Memory B cell (primary cell): ENCODE measurements around the gene SDHA.
"Not testable (repeated sequence)": the region's sequence is repeated elsewhere in the genome, so short reads cannot be mapped to it uniquely, and the experiment has no call there.

Experiments used
- ATAC-seq: fragments of 150-1000 bp; cut with Tn5 transposase; 2 replicates; pipeline ENCODE4 v1.10.0; 2021; ENCODE audit warnings: low read depth, mild to moderate bottlenecking, moderate library complexity
- DNase-seq, 2 donors: peaks; one replicate each; pipeline ENCODE4 v3.0.0; 2022; ENCODE audit warnings: low spot score in 2 of 2
- H3K27ac Mint-ChIP-seq: one replicate; pipeline ENCODE4 v1.8.0; 2022; ENCODE audit warnings: mild to moderate bottlenecking, moderate library complexity, mixed read lengths
- H3K27me3 Mint-ChIP-seq: one replicate; pipeline ENCODE4 v1.8.0; 2022; ENCODE audit warnings: mixed read lengths
- H3K36me3 Mint-ChIP-seq: one replicate; pipeline ENCODE4 v1.8.0; 2022; ENCODE audit warnings: mild to moderate bottlenecking, mixed read lengths
- H3K4me1 Mint-ChIP-seq: one replicate; pipeline ENCODE4 v1.8.0; 2022; ENCODE audit warnings: mixed read lengths
- H3K4me3 Mint-ChIP-seq: one replicate; pipeline ENCODE4 v1.8.0; 2022; ENCODE audit warnings: mild to moderate bottlenecking, moderate library complexity, mixed read lengths
- H3K9me3 Mint-ChIP-seq: one replicate; pipeline ENCODE4 v1.8.0; 2022; ENCODE audit warnings: mixed read lengths

The SDHA gene

DNA sequence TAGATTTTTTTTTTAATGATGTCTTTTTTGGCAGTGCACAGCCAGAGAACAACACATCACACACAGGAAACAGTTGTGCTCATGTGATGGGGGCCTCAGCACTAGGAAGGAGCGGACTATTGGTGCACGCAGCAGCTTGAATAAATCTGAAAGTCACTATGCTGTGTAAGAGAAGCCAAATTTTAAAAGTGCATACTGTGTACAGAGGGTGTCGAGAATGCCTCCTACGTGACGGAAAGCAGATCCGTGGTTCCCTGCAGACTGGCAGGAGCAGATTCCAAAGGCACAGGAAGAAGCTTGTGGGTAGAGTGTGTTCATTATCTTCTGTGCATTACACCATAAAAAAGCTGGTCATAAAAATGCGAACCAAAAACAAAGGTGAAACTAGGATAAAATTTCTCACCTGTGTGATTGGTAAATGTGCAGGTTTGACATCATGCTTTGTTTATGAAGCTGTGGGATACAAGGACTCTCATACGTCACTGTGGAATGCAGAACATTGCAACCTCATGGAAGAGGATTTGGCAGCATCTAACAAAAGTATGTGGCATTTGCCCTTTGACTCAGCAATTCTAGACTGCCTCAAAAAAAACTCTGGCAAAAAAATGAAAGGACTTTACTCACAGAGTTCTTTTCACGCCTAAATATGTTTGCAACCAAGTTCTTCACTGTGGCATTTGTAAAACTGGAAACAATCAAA is 45.3 kb downstream of the SDHA start:
- DNase-seq, H3K4me3 Mint-ChIP-seq, ATAC-seq, H3K9me3 Mint-ChIP-seq, H3K4me1 Mint-ChIP-seq, H3K27me3 Mint-ChIP-seq, H3K27ac Mint-ChIP-seq: not testable (repeated sequence)
- peaks cover 12% of the 10 kb centered on the region for H3K36me3 Mint-ChIP-seq

DNA sequence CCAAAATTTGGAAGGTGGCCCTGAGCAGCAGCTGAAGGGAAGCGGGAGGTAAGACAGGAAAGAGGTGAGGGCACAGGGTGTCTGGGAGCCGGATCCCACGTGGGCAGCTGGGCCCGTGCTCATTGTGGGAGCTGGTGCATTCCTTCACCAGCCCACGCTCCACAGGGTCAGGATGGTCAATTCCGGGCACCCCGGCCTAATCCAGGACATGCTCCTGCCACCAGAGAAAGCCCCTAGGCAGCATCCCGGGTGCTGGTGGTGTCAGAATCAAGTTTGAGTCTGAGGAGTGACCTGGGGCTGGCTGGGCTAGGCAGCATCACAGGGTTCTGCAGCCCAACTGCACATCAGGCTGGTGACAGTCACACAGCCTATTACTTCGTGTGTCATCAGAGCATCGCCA is 46.2 kb downstream of the SDHA start:
- Mint-ChIP-seq H3K27ac (no peak overlapping the region), H3K27me3 (no peaks in the 10 kb centered on the region), H3K4me1 (no peaks in the 10 kb centered on the region), H3K9me3 (no peaks in the 10 kb centered on the region), H3K36me3 (peaks cover 6% of the 10 kb centered on the region), H3K4me3 (no peak overlapping the region)
- ATAC-seq (no peak), DNase-seq (no peak)

DNA sequence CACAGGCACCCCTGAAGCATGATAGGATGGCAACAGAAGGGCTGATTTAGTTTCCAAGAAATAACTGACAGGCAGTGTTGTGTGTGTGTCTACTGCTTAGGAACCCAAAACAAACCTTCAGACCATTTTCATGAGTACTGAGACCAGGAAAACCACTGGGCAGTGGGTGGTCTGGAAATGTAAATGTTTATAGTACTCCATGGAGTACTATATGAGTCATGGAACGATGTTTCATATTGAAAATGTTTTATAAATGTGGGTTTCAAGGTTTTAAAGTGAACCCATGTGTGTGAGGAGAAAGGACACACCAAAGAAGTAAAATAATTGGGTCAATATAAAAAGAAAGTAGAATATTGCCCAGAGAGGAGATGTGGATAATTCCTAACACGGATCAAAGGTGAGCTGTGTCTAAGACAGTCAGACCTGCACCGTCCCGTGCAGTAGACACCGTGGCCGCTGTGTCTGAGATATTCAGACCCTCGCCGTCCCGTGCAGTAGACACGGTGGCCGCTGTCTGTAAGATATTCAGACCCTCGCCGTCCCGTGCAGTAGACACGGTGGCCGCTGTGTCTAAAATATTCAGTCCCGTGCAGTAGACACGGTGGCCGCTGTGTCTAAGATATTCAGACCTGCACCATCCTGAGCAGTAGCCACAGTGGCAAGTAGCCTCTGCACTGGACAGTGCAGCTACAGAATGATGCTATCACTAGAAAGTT is 48.3 kb downstream of the SDHA start:
- H3K4me1 Mint-ChIP-seq, H3K27ac Mint-ChIP-seq, H3K9me3 Mint-ChIP-seq: not testable (repeated sequence)

DNA sequence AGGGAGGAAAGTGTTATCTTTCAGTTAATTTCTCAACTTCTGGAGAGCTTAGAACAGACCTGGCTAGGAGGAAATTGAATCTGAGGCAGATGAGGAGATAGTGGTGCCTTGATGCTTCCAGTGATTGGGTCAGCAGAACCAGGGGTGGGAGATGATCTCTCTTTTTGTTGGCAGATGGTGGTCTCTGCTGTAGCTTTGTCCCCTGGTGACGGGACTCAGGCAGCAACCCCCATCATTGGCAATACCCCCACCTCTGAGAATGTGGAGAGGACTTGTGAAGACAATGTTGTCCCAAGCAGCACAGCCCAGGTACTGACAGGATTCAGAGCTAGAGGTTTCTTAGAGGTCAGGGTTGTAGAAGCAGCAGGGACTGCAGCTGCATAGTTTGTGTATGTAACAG is 49.6 kb downstream of the SDHA start:
- Mint-ChIP-seq H3K4me1 (peaks cover 11% of the 10 kb centered on the region), H3K27me3 (no peaks in the 10 kb centered on the region), H3K27ac (no peak overlapping the region)

More for the DNA sequence above, 48.3 kb downstream of the SDHA start:
- not testable (repeated sequence) for H3K27me3 Mint-ChIP-seq, ATAC-seq, H3K4me3 Mint-ChIP-seq, DNase-seq, H3K36me3 Mint-ChIP-seq

GRCh38 chr5:270340-270739 is 52.2 kb downstream of the SDHA start:
- DNase-seq: no peak
- no peaks in the 10 kb centered on the region for H3K9me3 Mint-ChIP-seq
- H3K27me3 Mint-ChIP-seq: no peaks in the 10 kb centered on the region
- H3K4me1 Mint-ChIP-seq: peaks cover 27% of the 10 kb centered on the region
- H3K36me3 Mint-ChIP-seq: peaks cover 5% of the 10 kb centered on the region
- ATAC-seq: no peak
- peak overlapping the region; percentile 94 for H3K27ac Mint-ChIP-seq
- H3K4me3 Mint-ChIP-seq: peak overlapping the region; percentile 98

More for the DNA sequence above, 49.6 kb downstream of the SDHA start:
- DNase-seq: no peak
- Mint-ChIP-seq H3K9me3 (no peaks in the 10 kb centered on the region), H3K4me3 (no peak overlapping the region), H3K36me3 (peaks cover 2% of the 10 kb centered on the region)
- no peak for ATAC-seq

- peak; percentile 2 for ATAC-seq
- not testable (repeated sequence) for H3K27me3 Mint-ChIP-seq, H3K36me3 Mint-ChIP-seq, DNase-seq, H3K9me3 Mint-ChIP-seq
- Mint-ChIP-seq H3K27ac (peak overlapping the region; percentile 94), H3K4me1 (peaks cover 27% of the 10 kb centered on the region), H3K4me3 (peak overlapping the region; percentile 98)
These were observed 53.7 kb downstream of the SDHA start for GRCh38 chr5:271828-272167.

- not testable (repeated sequence) for H3K9me3 Mint-ChIP-seq, DNase-seq, H3K36me3 Mint-ChIP-seq, H3K27ac Mint-ChIP-seq, H3K27me3 Mint-ChIP-seq, ATAC-seq
- peaks cover 27% of the 10 kb centered on the region for H3K4me1 Mint-ChIP-seq
- peak overlapping the region; percentile 98 for H3K4me3 Mint-ChIP-seq
These were observed 55.0 kb downstream of the SDHA start for GRCh38 chr5:273091-273490.

DNA sequence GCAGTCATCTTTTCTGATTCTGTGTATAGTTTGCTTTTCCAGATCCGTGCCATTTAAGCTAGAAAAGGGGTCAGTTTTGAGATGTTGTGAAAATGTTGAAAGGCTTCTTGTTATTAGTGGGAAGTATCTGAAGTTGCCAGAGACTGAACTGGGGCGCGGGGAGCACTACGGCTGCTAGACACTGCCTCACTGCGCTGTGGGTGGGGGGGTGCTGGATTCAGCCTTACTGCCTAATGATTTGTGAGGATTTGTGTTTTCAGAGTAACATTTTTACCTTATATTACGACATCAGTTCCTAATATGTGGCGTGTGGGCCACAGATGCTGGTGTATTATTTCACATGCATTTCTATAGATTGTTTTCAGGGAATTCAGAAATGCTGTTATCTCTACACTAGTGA is 55.4 kb downstream of the SDHA start:
- H3K9me3 Mint-ChIP-seq, H3K36me3 Mint-ChIP-seq, DNase-seq, ATAC-seq, H3K27me3 Mint-ChIP-seq: not testable (repeated sequence)
- H3K27ac Mint-ChIP-seq: peak overlapping the region; percentile 41
- H3K4me1 Mint-ChIP-seq: peaks cover 27% of the 10 kb centered on the region
- peak overlapping the region; percentile 98 for H3K4me3 Mint-ChIP-seq

- not testable (repeated sequence) for H3K27ac Mint-ChIP-seq, ATAC-seq, H3K4me3 Mint-ChIP-seq
These were observed 56.2 kb downstream of the SDHA start for GRCh38 chr5:274346-274745.

GRCh38 chr5:278646-279045 is 60.5 kb downstream of the SDHA start:
- peaks cover 27% of the 10 kb centered on the region for H3K36me3 Mint-ChIP-seq
- DNase-seq (no peak), ATAC-seq (no peak)
- no peaks in the 10 kb centered on the region for H3K27me3 Mint-ChIP-seq
- H3K27ac Mint-ChIP-seq: no peak overlapping the region
- H3K4me1 Mint-ChIP-seq: peaks cover 44% of the 10 kb centered on the region
- no peaks in the 10 kb centered on the region for H3K9me3 Mint-ChIP-seq
- H3K4me3 Mint-ChIP-seq: no peak overlapping the region

More at GRCh38 chr5:274346-274745, 56.2 kb downstream of the SDHA start:
- H3K4me1 Mint-ChIP-seq: peaks cover 30% of the 10 kb centered on the region
- DNase-seq, H3K9me3 Mint-ChIP-seq, H3K36me3 Mint-ChIP-seq, H3K27me3 Mint-ChIP-seq: not testable (repeated sequence)

DNA sequence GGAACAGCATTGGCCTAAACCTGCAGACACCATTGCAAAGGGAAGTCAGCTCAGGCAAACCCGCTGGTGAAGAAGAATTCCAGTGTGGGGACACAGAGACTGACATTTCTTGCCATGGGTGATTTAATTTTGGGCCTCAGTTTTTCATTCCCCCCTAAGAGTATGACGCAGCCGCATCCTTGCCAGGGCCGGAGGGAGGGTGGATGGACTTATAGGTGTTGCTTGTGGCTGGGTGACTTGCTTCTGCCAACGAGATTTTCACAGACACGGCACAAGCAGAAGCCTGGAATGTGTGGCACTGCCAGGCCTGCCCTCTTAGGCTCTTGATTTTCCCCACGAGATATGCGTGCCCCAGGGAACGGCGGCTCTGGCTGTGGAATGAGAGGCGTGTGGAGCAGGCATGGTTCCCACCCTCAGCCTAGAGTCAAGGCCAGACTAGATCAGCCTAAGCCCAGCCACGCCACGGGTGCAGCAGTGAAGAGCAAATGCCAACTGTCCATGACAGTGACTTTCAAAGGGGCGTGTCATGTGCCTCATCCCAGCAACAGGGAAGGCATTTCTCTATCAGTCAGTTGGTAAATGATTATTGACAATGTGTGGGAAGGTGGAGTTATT is 61.0 kb downstream of the SDHA start:
- not testable (repeated sequence) for H3K27ac Mint-ChIP-seq

DNA sequence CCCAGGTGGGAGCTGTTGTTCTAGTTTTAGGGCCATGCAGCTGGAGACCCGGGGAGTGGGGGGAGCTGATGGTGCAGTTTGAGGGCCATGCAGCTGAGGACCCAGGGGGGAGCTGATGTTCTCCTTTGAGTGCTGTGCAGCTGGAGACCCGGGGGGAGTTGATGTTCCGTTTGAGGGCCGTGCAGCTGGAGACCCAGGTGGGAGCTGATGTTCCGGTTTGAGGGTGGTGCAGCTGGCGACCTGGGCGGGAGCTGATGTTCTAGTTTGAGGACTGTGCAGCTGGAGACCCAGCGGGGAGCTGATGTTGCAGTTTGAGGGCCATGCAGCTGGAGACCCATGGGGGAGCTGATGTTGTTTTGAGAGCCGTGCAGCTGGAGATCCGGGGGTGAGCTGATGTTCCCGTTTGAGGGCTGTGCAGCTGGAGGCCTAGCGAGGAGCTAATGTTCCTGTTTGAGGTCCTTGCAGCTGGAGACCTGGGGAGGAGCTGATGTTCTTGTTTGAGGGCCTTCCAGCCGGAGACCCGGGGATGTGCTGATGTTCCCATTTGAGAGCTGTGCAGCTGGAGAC is 68.0 kb downstream of the SDHA start:
- ATAC-seq: peak; percentile 45
- no peaks in the 10 kb centered on the region for H3K9me3 Mint-ChIP-seq
- peak overlapping the region; percentile 29 for H3K4me3 Mint-ChIP-seq
- H3K36me3 Mint-ChIP-seq: peaks cover 48% of the 10 kb centered on the region
- H3K27me3 Mint-ChIP-seq: no peaks in the 10 kb centered on the region
- H3K4me1 Mint-ChIP-seq: peaks cover 45% of the 10 kb centered on the region
- no peak for DNase-seq
- peak overlapping the region; percentile 52 for H3K27ac Mint-ChIP-seq

More for the DNA sequence above, 61.0 kb downstream of the SDHA start:
- not testable (repeated sequence) for H3K4me3 Mint-ChIP-seq, ATAC-seq, H3K27me3 Mint-ChIP-seq, DNase-seq, H3K9me3 Mint-ChIP-seq
- H3K4me1 Mint-ChIP-seq: peaks cover 46% of the 10 kb centered on the region
- peaks cover 30% of the 10 kb centered on the region for H3K36me3 Mint-ChIP-seq

GRCh38 chr5:290200-290599 is 72.1 kb downstream of the SDHA start:
- ATAC-seq, DNase-seq, H3K27me3 Mint-ChIP-seq, H3K4me3 Mint-ChIP-seq, H3K9me3 Mint-ChIP-seq: not testable (repeated sequence)
- H3K27ac Mint-ChIP-seq: peak overlapping the region; percentile 41
- H3K4me1 Mint-ChIP-seq: peaks cover 20% of the 10 kb centered on the region
- peaks cover 34% of the 10 kb centered on the region for H3K36me3 Mint-ChIP-seq

DNA sequence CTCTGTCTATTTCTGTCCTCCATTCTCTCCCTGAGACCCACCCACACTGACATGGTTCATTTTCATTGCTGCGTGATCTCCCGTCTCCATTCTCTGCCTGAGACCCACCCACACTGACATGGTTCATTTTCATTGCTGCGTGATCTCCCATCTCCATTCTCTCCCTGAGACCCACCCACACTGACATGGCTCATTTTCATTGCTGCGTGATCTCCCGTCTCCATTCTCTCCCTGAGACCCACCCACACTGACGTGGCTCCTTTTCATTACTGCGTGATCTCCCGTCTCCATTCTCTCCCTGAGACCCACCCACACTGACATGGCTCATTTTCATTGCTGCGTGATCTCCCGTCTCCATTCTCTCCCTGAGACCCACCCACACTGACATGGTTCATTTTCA is 73.2 kb downstream of the SDHA start:
- H3K36me3 Mint-ChIP-seq: peaks cover 28% of the 10 kb centered on the region
- H3K27ac Mint-ChIP-seq, H3K4me3 Mint-ChIP-seq, H3K27me3 Mint-ChIP-seq, DNase-seq, H3K9me3 Mint-ChIP-seq, ATAC-seq: not testable (repeated sequence)
- H3K4me1 Mint-ChIP-seq: peaks cover 15% of the 10 kb centered on the region
